Stimulated activated naive CD8-positive, alpha-beta T cell treated with anti-CD3 and anti-CD28 coated beads, Interleukin-15, Interleukin-2, amounts not matched to agents 100 ng/mL and 50 ng/mL, for 24 hours (primary cell): Measurements from ENCODE around the gene MICU1.
A peak's percentile ranks its signal among the peaks of the same experiment; 100 is the strongest.

Source experiments
- H3K27ac Mint-ChIP-seq: one replicate; pipeline ENCODE4 v1.8.0; 2021; ENCODE audit warnings: mild to moderate bottlenecking, mixed read lengths
- H3K27me3 Mint-ChIP-seq: one replicate; pipeline ENCODE4 v1.8.0; 2021; ENCODE audit warnings: mixed read lengths
- H3K36me3 Mint-ChIP-seq: one replicate; pipeline ENCODE4 v1.8.0; 2021; ENCODE audit warnings: low read depth, mixed read lengths
- H3K4me1 Mint-ChIP-seq: one replicate; pipeline ENCODE4 v1.8.0; 2021; ENCODE audit warnings: low read depth, mixed read lengths
- H3K4me3 Mint-ChIP-seq: one replicate; pipeline ENCODE4 v1.8.0; 2021; ENCODE audit warnings: mild to moderate bottlenecking, mixed read lengths
- H3K9me3 Mint-ChIP-seq: one replicate; pipeline ENCODE4 v1.8.0; 2021; ENCODE audit warnings: mixed read lengths

Gene MICU1

DNA sequence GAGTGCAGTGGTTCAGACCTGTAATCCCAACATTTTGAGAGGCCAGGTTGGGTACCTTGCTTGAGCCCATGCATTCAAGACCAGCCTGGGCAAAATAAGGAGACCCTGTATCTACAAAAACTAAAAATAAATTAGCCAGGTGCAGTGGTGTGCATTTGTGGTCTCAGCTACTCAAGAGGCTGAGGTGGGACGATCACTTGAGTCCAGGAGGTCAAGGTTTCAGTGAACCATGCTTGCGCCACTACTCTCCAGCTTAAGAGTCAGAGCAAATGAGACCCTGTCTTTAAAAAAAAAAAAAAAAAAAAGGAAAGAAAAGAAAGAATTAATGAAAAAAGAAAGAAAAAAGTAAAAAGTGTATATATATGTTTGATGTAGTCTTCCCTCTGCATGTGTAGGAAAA lies 24.7 kb downstream of the MICU1 start:
- Mint-ChIP-seq H3K9me3 (no peaks in the 10 kb centered on the region), H3K27ac (no peak overlapping the region), H3K4me1 (peaks cover 5% of the 10 kb centered on the region), H3K27me3 (no peaks in the 10 kb centered on the region), H3K36me3 (peaks cover 10% of the 10 kb centered on the region), H3K4me3 (no peak overlapping the region)

DNA sequence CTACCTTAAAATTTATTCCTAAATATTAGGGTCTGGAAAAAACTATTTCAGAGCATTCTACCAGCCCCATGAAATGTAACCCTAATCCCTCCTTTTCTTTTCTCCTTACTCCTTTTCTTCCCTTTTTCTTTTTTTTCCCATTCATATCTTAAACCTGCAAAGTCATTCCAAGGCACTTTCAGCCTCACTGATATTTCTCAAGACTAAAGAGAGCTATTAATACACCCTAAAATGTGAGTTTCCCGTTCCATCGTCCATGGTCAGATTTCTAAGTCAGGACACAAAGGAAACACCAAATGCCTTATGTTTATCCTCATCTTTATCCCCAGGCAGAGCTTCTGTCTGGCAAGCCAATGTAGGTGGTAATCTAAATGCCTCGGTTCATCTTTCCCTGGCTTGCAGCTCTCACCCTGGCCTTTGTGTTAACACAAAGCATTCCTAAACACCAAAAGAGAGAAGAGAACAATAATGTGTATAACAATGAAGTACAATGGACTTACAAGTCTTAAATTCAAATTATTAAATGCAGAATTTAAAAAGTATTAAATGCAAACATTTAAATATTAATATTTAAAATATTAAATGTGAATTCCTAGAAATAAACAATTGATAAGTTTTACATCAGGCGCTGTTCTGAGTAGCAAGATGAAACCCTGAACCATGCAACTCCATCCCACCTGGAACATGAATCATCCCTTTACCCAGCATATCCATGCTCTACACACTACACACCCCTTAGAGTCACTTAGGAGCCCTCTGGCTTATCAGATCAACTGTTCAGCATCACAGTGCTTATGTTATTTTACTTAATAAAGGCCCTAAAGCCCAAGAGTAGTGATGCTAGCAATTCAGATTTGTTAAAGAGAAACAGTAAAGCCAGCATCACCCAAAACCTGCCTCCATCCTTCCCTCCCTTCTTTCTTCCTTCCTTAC lies 26.8 kb downstream of the MICU1 start:
- Mint-ChIP-seq H3K27ac (peak overlapping the region; percentile 1), H3K4me3 (no peak overlapping the region), H3K36me3 (peaks cover 10% of the 10 kb centered on the region), H3K9me3 (no peaks in the 10 kb centered on the region), H3K4me1 (peaks cover 6% of the 10 kb centered on the region), H3K27me3 (no peaks in the 10 kb centered on the region)

DNA sequence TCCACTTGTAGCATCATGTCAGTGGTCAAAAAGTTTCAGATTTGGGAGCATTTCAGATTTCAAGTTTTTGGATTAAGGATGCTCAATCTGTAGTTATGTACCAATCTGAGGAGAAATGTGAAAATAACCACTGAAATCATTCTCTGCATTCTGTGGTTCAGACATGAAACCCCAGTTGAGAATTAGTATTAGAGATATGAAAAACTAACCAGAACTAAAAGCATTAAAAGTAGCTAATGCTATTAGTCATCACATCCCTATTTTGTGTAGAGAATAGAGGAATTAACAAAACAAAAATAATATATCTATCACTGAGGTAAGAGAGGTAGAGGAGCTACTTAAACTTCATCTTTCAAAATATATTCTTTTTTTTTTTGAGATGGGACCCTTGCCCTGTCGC lies 28.0 kb downstream of the MICU1 start:
- H3K27me3 Mint-ChIP-seq = no peaks in the 10 kb centered on the region
- H3K27ac Mint-ChIP-seq = no peak overlapping the region
- peaks cover 9% of the 10 kb centered on the region for H3K4me1 Mint-ChIP-seq
- H3K4me3 Mint-ChIP-seq = no peak overlapping the region
- no peaks in the 10 kb centered on the region for H3K9me3 Mint-ChIP-seq
- peaks cover 16% of the 10 kb centered on the region for H3K36me3 Mint-ChIP-seq

GRCh38 chr10:72595436-72595835 lies 30.4 kb downstream of the MICU1 start:
- Mint-ChIP-seq H3K4me1 (peaks cover 18% of the 10 kb centered on the region), H3K9me3 (no peaks in the 10 kb centered on the region), H3K4me3 (no peak overlapping the region), H3K27ac (no peak overlapping the region), H3K27me3 (no peaks in the 10 kb centered on the region), H3K36me3 (peaks cover 22% of the 10 kb centered on the region)

DNA sequence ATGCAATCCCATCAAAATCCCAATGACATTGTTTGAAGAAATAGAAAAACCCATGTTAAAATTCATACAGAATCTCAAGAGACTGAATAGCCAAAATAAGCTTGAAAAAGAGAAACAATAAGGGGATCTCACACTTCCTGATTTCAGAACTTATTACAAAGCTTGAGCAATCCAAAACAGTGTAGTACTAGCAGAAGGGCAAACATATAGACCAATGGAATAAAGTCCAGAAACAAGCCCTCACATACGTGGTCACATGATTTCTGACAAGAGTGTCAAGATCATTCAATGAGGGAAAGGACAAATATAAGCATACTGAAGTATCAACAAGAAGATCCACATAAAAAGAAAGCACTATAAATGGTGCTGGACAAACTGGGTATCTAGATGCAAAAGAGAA lies 31.9 kb downstream of the MICU1 start:
- H3K4me3 Mint-ChIP-seq = no peak overlapping the region
- no peak overlapping the region for H3K27ac Mint-ChIP-seq

GRCh38 chr10:72588266-72588665 lies 37.6 kb downstream of the MICU1 start:
- Mint-ChIP-seq H3K4me1 (peaks cover 25% of the 10 kb centered on the region), H3K27ac (no peak overlapping the region), H3K36me3 (peaks cover 20% of the 10 kb centered on the region), H3K4me3 (no peak overlapping the region), H3K27me3 (no peaks in the 10 kb centered on the region), H3K9me3 (no peaks in the 10 kb centered on the region)

More for the DNA sequence above, 31.9 kb downstream of the MICU1 start:
- no peaks in the 10 kb centered on the region for H3K27me3 Mint-ChIP-seq
- H3K9me3 Mint-ChIP-seq = no peaks in the 10 kb centered on the region
- peaks cover 19% of the 10 kb centered on the region for H3K4me1 Mint-ChIP-seq
- peaks cover 20% of the 10 kb centered on the region for H3K36me3 Mint-ChIP-seq

- H3K9me3 Mint-ChIP-seq = no peaks in the 10 kb centered on the region
- no peak overlapping the region for H3K4me3 Mint-ChIP-seq
- peaks cover 15% of the 10 kb centered on the region for H3K36me3 Mint-ChIP-seq
- no peaks in the 10 kb centered on the region for H3K27me3 Mint-ChIP-seq
- peaks cover 25% of the 10 kb centered on the region for H3K4me1 Mint-ChIP-seq
- no peak overlapping the region for H3K27ac Mint-ChIP-seq
These were observed 38.3 kb downstream of the MICU1 start for GRCh38 chr10:72587568-72587967.

DNA sequence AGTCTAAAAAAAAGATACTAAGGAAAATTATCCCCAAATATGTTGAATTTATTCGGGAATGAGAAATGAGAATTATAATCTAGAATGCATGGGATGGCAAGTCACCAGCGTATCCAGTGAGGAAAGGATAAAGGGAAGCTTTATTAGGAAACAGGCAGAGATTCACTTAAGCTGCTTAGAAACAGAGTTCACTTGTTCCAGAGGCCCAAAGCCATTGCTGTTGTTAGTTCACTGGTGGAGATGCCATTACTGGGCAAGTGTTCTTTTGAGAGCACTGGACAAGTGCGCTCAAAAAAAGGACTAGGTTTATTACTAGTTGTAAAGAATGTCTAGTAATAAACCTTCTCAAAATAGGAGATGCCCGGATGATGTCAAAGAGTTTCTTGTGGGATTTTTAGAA lies 51.2 kb downstream of the MICU1 start:
- Mint-ChIP-seq H3K36me3 (peaks cover 4% of the 10 kb centered on the region), H3K27me3 (no peaks in the 10 kb centered on the region), H3K4me1 (peaks cover 7% of the 10 kb centered on the region), H3K9me3 (no peaks in the 10 kb centered on the region), H3K4me3 (no peak overlapping the region), H3K27ac (no peak overlapping the region)

DNA sequence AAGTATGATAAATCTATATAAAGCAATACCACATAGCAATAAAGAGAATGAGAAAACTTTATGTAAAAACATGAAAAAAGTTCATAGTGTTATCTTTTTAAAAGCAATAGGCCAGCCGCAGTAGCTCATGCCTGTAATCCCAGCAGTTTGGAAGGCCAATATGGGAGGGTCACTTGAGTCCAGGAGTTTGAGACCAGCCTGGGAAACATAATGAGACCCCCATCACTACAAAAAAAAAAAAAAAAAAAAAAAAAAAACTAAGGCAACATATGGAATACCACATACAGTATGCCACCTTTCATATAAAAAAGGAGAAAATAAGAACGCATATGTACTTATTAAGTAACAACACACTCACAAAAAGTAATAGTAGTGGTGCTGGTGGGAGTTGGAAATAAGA lies 52.8 kb downstream of the MICU1 start:
- Mint-ChIP-seq H3K36me3 (peaks cover 8% of the 10 kb centered on the region), H3K4me1 (peaks cover 7% of the 10 kb centered on the region), H3K27me3 (no peaks in the 10 kb centered on the region), H3K4me3 (no peak overlapping the region), H3K9me3 (no peaks in the 10 kb centered on the region), H3K27ac (no peak overlapping the region)

DNA sequence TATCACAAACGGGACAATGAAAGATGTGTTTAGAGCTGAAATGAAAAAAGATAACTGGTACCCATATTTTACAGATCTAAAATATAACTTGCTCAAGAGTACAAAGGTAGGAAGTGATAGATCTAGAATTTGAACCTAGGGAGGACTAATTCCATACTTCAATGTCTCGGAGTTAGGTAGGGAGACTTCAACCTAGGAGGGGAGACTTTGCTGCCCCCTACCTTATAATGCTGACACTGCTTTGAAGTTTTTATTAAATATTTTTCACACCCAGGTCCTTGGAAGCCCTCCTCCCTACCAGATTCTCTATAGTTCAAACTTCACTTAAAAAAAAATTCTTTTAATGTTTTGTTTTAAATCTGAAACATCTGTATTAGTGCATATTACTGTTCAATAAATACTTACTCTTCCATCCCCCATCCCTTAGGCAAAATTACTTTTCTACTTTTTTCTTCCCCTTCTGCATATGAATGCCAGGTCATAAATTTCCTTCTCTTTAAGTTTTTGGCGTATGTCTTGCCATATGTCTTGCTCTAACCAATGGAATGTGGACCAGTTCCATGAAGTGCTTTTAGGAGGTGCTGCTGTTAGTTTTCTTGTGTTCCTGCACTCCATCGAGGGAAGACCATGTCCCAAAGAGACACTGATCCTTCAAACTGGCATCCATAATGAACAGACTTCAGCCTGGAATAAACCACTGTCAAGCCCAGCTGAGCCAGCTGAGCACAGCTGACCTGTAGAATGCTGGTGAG lies 57.8 kb downstream of the MICU1 start:
- Mint-ChIP-seq H3K9me3 (peaks cover 3% of the 10 kb centered on the region), H3K27ac (no peak overlapping the region), H3K36me3 (peaks cover 29% of the 10 kb centered on the region), H3K4me3 (no peak overlapping the region), H3K4me1 (peaks cover 19% of the 10 kb centered on the region), H3K27me3 (no peaks in the 10 kb centered on the region)

- H3K9me3 Mint-ChIP-seq = peaks cover 3% of the 10 kb centered on the region
- H3K27ac Mint-ChIP-seq = peak overlapping the region; percentile 53
- no peaks in the 10 kb centered on the region for H3K27me3 Mint-ChIP-seq
- H3K36me3 Mint-ChIP-seq = peaks cover 35% of the 10 kb centered on the region
- no peak overlapping the region for H3K4me3 Mint-ChIP-seq
- H3K4me1 Mint-ChIP-seq = peaks cover 25% of the 10 kb centered on the region
These were observed 58.5 kb downstream of the MICU1 start for GRCh38 chr10:72567421-72567820.

DNA sequence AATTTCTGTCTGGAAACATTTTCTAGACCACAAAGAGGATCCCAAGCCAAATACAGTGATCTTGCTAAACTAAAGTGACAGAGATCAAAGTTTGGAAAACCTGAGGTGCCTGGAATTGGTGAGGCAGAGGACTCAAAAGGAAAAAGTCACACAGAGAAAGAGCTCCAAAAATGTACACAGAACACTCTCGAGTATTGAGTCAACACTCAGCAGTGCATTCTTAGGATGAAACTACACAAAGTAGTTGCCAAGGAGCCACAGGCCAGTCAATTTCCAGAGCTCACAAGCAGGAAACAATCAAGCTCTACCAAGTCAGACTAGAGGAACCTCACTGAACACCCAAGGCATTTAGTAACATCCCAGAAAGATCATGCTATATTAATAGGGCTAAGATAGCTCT lies 61.3 kb downstream of the MICU1 start:
- H3K27me3 Mint-ChIP-seq = no peaks in the 10 kb centered on the region
- H3K4me1 Mint-ChIP-seq = peaks cover 39% of the 10 kb centered on the region
- peaks cover 59% of the 10 kb centered on the region for H3K36me3 Mint-ChIP-seq
- H3K27ac Mint-ChIP-seq = peak overlapping the region; percentile 85
- H3K4me3 Mint-ChIP-seq = no peak overlapping the region
- peaks cover 3% of the 10 kb centered on the region for H3K9me3 Mint-ChIP-seq

- H3K27me3 Mint-ChIP-seq = no peaks in the 10 kb centered on the region
- peak overlapping the region; percentile 87 for H3K27ac Mint-ChIP-seq
- H3K9me3 Mint-ChIP-seq = peaks cover 3% of the 10 kb centered on the region
- H3K4me1 Mint-ChIP-seq = peaks cover 39% of the 10 kb centered on the region
- peak overlapping the region; percentile 53 for H3K4me3 Mint-ChIP-seq
- H3K36me3 Mint-ChIP-seq = peaks cover 66% of the 10 kb centered on the region
These were observed 62.4 kb downstream of the MICU1 start for GRCh38 chr10:72563327-72563932.

GRCh38 chr10:72561745-72562166 lies 64.1 kb downstream of the MICU1 start:
- Mint-ChIP-seq H3K27ac (peak overlapping the region; percentile 65), H3K4me1 (peaks cover 39% of the 10 kb centered on the region), H3K9me3 (peaks cover 3% of the 10 kb centered on the region), H3K27me3 (no peaks in the 10 kb centered on the region), H3K4me3 (no peak overlapping the region), H3K36me3 (peaks cover 67% of the 10 kb centered on the region)

DNA sequence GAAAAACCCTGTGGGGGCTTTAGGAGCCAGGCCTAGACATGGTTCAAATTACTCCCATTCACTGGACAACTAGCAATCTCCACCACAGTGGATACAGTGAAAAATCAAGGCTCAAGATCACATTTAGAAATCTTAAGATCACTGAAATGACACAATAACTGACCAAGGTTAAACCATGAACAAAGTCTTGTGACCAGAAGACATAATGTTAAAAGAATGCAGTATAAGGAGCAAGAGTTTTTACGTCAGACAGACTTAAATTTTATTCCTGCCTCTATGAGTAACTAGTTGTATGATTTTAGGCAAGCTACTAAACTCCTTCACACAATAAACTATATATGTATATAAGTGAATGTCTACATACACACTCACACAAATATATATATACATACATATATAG lies 68.5 kb downstream of the MICU1 start:
- Mint-ChIP-seq H3K27me3 (no peaks in the 10 kb centered on the region), H3K27ac (no peak overlapping the region), H3K36me3 (peaks cover 41% of the 10 kb centered on the region), H3K4me3 (no peak overlapping the region), H3K4me1 (peaks cover 13% of the 10 kb centered on the region), H3K9me3 (no peaks in the 10 kb centered on the region)
